Gastrocnemius medialis (tissue), 4 donors: ENCODE measurements around the gene PLXNC1.

ENCODE experiments used
- CTCF ChIP-seq, 5 experiments: fragments of 450-650 bp in 3 of 5; fragments of 200-600 bp in 2 of 5; sonication (generic) in 2 of 5; IDR thresholded peaks in 4 of 5; conservative IDR thresholded peaks in 1 of 5; 1 replicate in 4 of 5; 2 replicates in 1 of 5; pipeline ENCODE4 v1.5.1; 2016 to 2019; ENCODE audit warnings: antibody characterized with exemption in 5 of 5, mild to moderate bottlenecking in 3 of 5, moderate library complexity in 3 of 5
- POLR2A ChIP-seq, 2 donors: fragments of 450-650 bp; IDR thresholded peaks; one replicate each; pipeline ENCODE4 v1.6.1; 2017; ENCODE audit warnings: antibody characterized with exemption in 2 of 2, mild to moderate bottlenecking in 2 of 2, moderate library complexity in 2 of 2

- TF ChIP-seq CTCF (IDR thresholded peaks at IDR 0.05 in 4 of 5, conservative IDR thresholded peaks at IDR 0.05 in 1 of 5): no peak
- no peak for TF ChIP-seq POLR2A (IDR thresholded peaks at IDR 0.05)
Measured at GRCh38 chr12:94271351-94271750, 123.0 kb downstream of the PLXNC1 start.
